Neural cell (in vitro differentiated cells): ENCODE measurements around the gene RPLP2. TPM values are rescaled to one million over a fixed set of nuclear protein-coding genes. Genes with fewer than 3 reads are reported as not detected.

Experiments used
- H2AFZ ChIP-seq: fragments of 200-600, 300-800 bp; sonication (generic), shearing (Covaris generic); 2 replicates; pipeline ENCODE4 v1.6.0; 2014; ENCODE audit warnings: low read depth, mild to moderate bottlenecking, antibody characterized with exemption, low read length, moderate library complexity
- H3F3A ChIP-seq: fragments of 200-600 bp; shearing (Covaris generic); 2 replicates; pipeline ENCODE4 v1.6.1; 2016; ENCODE audit warnings: mild to moderate bottlenecking, moderate library complexity, mixed read lengths, antibody characterized with exemption, low read length; ENCODE audit not compliant: insufficient read depth, poor library complexity, severe bottlenecking
- H3K27ac ChIP-seq: fragments of 200-600, 300-800 bp; sonication (generic), shearing (Covaris generic); 2 replicates; pipeline ENCODE4 v1.5.1; 2014; ENCODE audit warnings: mild to moderate bottlenecking, low read length, moderate library complexity
- H3K27me3 ChIP-seq: fragments of 300-800, 200-600 bp; sonication (generic), shearing (Covaris generic); 2 replicates; pipeline ENCODE4 v1.6.0; 2014; ENCODE audit warnings: mild to moderate bottlenecking, low read depth, low read length, moderate library complexity; ENCODE audit not compliant: insufficient read depth
- H3K36me3 ChIP-seq: fragments of 300-800, 200-600 bp; sonication (generic), shearing (Covaris generic); 2 replicates; pipeline ENCODE4 v1.5.1; 2014; ENCODE audit warnings: mild to moderate bottlenecking, antibody characterized with exemption, low read length, moderate library complexity; ENCODE audit not compliant: insufficient read depth
- H3K4me2 ChIP-seq: fragments of 300-800, 200-600 bp; sonication (generic), shearing (Covaris generic); 2 replicates; pipeline ENCODE4 v1.6.0; 2014; ENCODE audit warnings: mild to moderate bottlenecking, low read length
- H3K4me3 ChIP-seq: fragments of 300-800, 200-600 bp; sonication (generic), shearing (Covaris generic); 2 replicates; pipeline ENCODE4 v1.5.1; 2014; ENCODE audit warnings: mild to moderate bottlenecking, low read length, moderate library complexity
- H3K79me2 ChIP-seq: fragments of 200-600 bp; shearing (Covaris generic); replicated peaks from 2 replicates; pipeline ENCODE4 v1.6.0; 2014; ENCODE audit warnings: mild to moderate bottlenecking, low read length, moderate library complexity; ENCODE audit not compliant: insufficient read depth
- H3K9ac ChIP-seq: fragments of 300-800, 200-600 bp; sonication (generic), shearing (Covaris generic); 2 replicates; pipeline ENCODE4 v1.6.1; 2016; ENCODE audit warnings: mild to moderate bottlenecking, low read length, mixed read lengths
- H3K9me2 ChIP-seq: fragments of 200-600 bp; shearing (Covaris generic); 2 replicates; pipeline ENCODE4 v1.6.1; 2016; ENCODE audit warnings: mild to moderate bottlenecking, low read length, mixed read lengths; ENCODE audit not compliant: insufficient read depth
- H3K9me3 ChIP-seq: fragments of 200-600, 300-800 bp; sonication (generic), shearing (Covaris generic); 2 replicates; pipeline ENCODE4 v1.6.1; 2016; ENCODE audit warnings: mild to moderate bottlenecking, mixed run types, low read length, moderate library complexity, mixed read lengths
- H4K20me1 ChIP-seq: fragments of 200-600 bp; shearing (Covaris generic); 2 replicates; pipeline ENCODE4 v1.6.1; 2016; ENCODE audit warnings: mild to moderate bottlenecking, mixed run types; ENCODE audit not compliant: insufficient read depth
- CTCF ChIP-seq: fragments of 450-650 bp; IDR thresholded peaks from 2 replicates; pipeline ENCODE4 v1.5.1; 2014; ENCODE audit warnings: antibody characterized with exemption, mild to moderate bottlenecking, moderate library complexity; ENCODE audit not compliant: poor library complexity, severe bottlenecking
- EP300 ChIP-seq: fragments of 450-650 bp; conservative IDR thresholded peaks from 2 replicates; pipeline ENCODE4 v1.6.1; 2014; ENCODE audit warnings: antibody characterized with exemption, mild to moderate bottlenecking, moderate library complexity; ENCODE audit not compliant: poor library complexity, severe bottlenecking
- EZH2 ChIP-seq: fragments of 200-600, 300-800 bp; shearing (Covaris generic), sonication (generic); IDR thresholded peaks from 2 replicates; pipeline ENCODE4 v1.6.1; 2014; ENCODE audit warnings: antibody characterized with exemption, low read length, borderline replicate concordance, mild to moderate bottlenecking; ENCODE audit not compliant: insufficient read depth, poor library complexity, severe bottlenecking
- MXI1 ChIP-seq: fragments of 450-650 bp; conservative IDR thresholded peaks from 2 replicates; pipeline ENCODE4 v1.6.1; 2014; ENCODE audit warnings: antibody characterized with exemption, mild to moderate bottlenecking; ENCODE audit not compliant: poor library complexity, severe bottlenecking
- POLR2AphosphoS5 ChIP-seq: IDR thresholded peaks from 2 replicates; pipeline ENCODE4 v1.6.1; 2012
- RAD21 ChIP-seq: fragments of 450-650 bp; conservative IDR thresholded peaks from 2 replicates; pipeline ENCODE4 v1.6.1; 2014; ENCODE audit warnings: antibody characterized with exemption, mild to moderate bottlenecking, moderate library complexity
- REST ChIP-seq: IDR thresholded peaks from 2 replicates; pipeline ENCODE4 v1.6.1; 2012; ENCODE audit warnings: borderline replicate concordance
- SMC3 ChIP-seq: fragments of 450-650 bp; conservative IDR thresholded peaks from 2 replicates; pipeline ENCODE4 v1.6.1; 2014; ENCODE audit warnings: antibody characterized with exemption, mild to moderate bottlenecking, moderate library complexity; ENCODE audit not compliant: poor library complexity
- TAF1 ChIP-seq: IDR thresholded peaks from 2 replicates; pipeline ENCODE4 v1.6.1; 2012; ENCODE audit warnings: low read depth
- polyA plus RNA-seq: library from polyadenylated mRNA; depleted of rRNA; stranded (reverse); fragments of >200 nt; gene quantifications from 2 replicates; pipeline ENCODE4 v1.2.3, GENCODE V29; 2014

RPLP2 gene
- polyA plus RNA-seq, 1 donor from 2014 or later: 147 TPM

DNA sequence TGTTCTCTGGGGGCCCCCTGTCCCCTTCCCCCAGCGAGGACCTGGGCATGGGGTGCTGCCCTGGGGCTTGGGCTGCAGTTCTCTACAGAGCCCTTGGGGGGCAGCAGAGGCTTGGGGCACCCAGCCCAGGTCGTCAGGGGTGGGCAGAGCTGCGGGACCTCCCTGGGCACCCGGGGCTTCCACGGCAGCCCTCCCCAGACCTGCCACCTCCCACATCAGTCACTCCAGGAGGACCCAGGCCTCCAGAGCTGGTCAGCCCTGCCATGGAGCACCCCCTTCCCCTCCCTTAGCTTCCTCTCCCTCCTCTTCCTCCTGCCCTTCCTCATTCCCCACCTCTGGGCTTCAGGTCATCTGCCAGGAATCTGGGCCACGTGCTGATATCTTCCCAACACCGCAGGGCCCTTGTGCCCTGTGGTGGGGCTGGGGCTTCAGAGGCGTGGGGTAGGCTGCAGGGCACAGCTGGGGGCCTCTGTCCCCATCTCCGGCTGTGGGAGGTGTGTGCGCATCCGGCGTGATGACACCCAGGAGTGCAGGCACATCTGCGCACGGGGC is 38.7 kb downstream of the RPLP2 start:
- TF ChIP-seq EZH2 (no peak), RAD21 (peak; percentile 81), SMC3 (peak; percentile 72), MXI1 (no peak), CTCF (peak; percentile 83)
- Histone ChIP-seq H2AFZ (no peak overlapping the region), H3F3A (no peaks in the 10 kb centered on the region), H3K79me2 (no peaks in the 10 kb centered on the region), H4K20me1 (no peaks in the 10 kb centered on the region), H3K4me2 (no peak overlapping the region), H3K9me2 (no peaks in the 10 kb centered on the region), H3K9ac (peak overlapping the region; percentile 63), H3K36me3 (no peaks in the 10 kb centered on the region), H3K9me3 (no peaks in the 10 kb centered on the region), H3K27me3 (peaks cover 8% of the 10 kb centered on the region), H3K27ac (no peak overlapping the region), H3K4me3 (peak overlapping the region; percentile 73)

DNA sequence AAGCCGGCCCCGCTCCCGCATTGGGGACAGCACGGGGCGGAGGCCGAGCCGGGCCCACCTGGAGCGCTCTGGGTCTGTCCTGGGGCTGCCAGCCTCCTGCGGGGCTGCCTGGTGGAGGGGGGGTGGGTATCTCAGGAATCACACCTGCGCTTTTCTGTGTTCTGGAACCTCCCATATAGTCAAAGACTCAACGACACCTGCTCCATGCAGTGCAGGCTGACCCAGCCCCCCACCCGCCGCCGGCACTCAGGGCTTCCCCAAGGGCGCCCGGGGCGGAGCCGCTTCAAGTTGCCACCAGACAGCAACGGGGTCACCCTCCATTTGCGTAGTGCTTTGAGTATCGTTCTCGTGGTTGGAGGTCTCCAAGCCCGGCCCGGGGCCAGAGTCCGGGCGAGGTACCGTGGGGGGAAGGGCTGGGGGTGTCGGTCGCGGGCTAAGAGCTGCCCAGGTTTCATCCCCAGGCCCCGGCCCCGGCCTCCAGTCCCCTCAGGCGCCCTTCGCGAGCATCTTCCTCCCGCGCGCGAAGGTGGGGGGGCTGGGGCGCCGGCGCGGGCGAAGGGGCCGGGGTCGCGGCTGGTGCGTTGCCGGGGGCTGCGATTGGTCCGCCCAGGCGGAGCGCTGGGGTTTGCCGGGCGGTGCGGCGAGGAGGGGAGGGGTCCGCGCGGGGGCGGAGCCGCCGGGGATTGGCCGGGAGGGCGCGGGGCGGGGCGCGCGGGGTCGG is 39.5 kb downstream of the RPLP2 start:
- H3K4me2 ChIP-seq: peak overlapping the region; percentile 80
- H3K27me3 ChIP-seq: peaks cover 5% of the 10 kb centered on the region
- no peaks in the 10 kb centered on the region for H3F3A ChIP-seq
- no peaks in the 10 kb centered on the region for H3K36me3 ChIP-seq
- no peaks in the 10 kb centered on the region for H4K20me1 ChIP-seq
- H3K9ac ChIP-seq: peak overlapping the region; percentile 63
- peak overlapping the region; percentile 73 for H3K4me3 ChIP-seq
- no peaks in the 10 kb centered on the region for H3K79me2 ChIP-seq
- no peaks in the 10 kb centered on the region for H3K9me2 ChIP-seq
- no peak for TF ChIP-seq RAD21
- no peak for TF ChIP-seq MXI1
- TF ChIP-seq EZH2: no peak
- no peak for TF ChIP-seq TAF1
- TF ChIP-seq POLR2AphosphoS5: no peak
- no peak for TF ChIP-seq REST
- TF ChIP-seq SMC3: no peak
- no peak for TF ChIP-seq EP300
- TF ChIP-seq CTCF: no peak
- H3K27ac ChIP-seq: no peak overlapping the region
- H3K9me3 ChIP-seq: no peaks in the 10 kb centered on the region
- peak overlapping the region; percentile 56 for H2AFZ ChIP-seq
